ENCODE measurements around the gene FNTB. TPM values are rescaled to one million over a fixed set of nuclear protein-coding genes. Genes with fewer than 3 reads are reported as not detected.

Gene FNTB
- total and polyA plus RNA-seq, 2 of the 8 experiments (the other 6 are each of a cell fraction or from before 2014, with no cell fraction given): 16.0 to 20.7 TPM

GRCh38 chr14:65072937-65073336 lies 86.2 kb downstream of the FNTB start:
- no peak overlapping the region for H4K8ac ChIP-seq (ENCODE audit: extremely low read depth, insufficient read depth, low read length)
- no peak overlapping the region for H3K9ac ChIP-seq (replicated peaks in 1 of 4; ENCODE audit: extremely low read depth in 1 of 4, low read depth in 3 of 4, low read length in 3 of 4)
- H4K91ac ChIP-seq (replicated peaks; ENCODE audit: insufficient read length, low read length): no peak overlapping the region
- no peak overlapping the region for H2BK120ac ChIP-seq (replicated peaks; ENCODE audit: low read depth, low read length)
- H3K56ac ChIP-seq (replicated peaks; ENCODE audit: insufficient read length, low read depth, low read length): no peak overlapping the region
- peaks cover 5 to 10% of the 10 kb centered on the region in 2 experiments for H4K20me1 ChIP-seq (replicated peaks in 1 of 2; ENCODE audit: control insufficient read depth in 1 of 2, insufficient read depth in 2 of 2, low read length in 2 of 2)
- no peak overlapping the region for H3K4me2 ChIP-seq (ENCODE audit: insufficient read depth in 1 of 2, low read depth in 2 of 2, low read length in 2 of 2)
- H3K23me2 ChIP-seq (ENCODE audit: low read depth, low read length): no peaks in the 10 kb centered on the region
- H4K5ac ChIP-seq (ENCODE audit: insufficient read length, low read depth, low read length): no peak overlapping the region
- H3K4me3 ChIP-seq (ENCODE audit: extremely low read depth in 1 of 4, insufficient read depth in 2 of 4, low read depth in 3 of 4, low read length in 4 of 4): no peak overlapping the region
- no peak overlapping the region for H2BK15ac ChIP-seq (ENCODE audit: low read length)
- DNase-seq (ENCODE audit: low read depth in 1 of 2, low spot score in 2 of 2) (no peak), FAIRE-seq (no peak)
- H3K36me3 ChIP-seq (ENCODE audit: control insufficient read depth in 2 of 4, insufficient read depth in 4 of 4, low read length in 3 of 4): peaks cover 5 to 25% (median 17%) of the 10 kb centered on the region in 4 experiments; a peak in 7 of 8 replicates
- POLR2A ChIA-PET (ENCODE audit: partially characterized antibody): interaction anchor here (0.7 kb wide), 1 partner anchor 17 kb away, joined by 3 read pairs; no protein-coding TSS in a partner anchor
- no peak overlapping the region for H2BK20ac ChIP-seq (ENCODE audit: low read length)
- no peak overlapping the region for H3K14ac ChIP-seq (ENCODE audit: insufficient read length)
- H3K4ac ChIP-seq (replicated peaks; ENCODE audit: insufficient read length, low read depth, low read length): no peak overlapping the region
- no peak overlapping the region for H3K18ac ChIP-seq (ENCODE audit: extremely low read depth, low read length)
- no peaks in the 10 kb centered on the region for H3K9me3 ChIP-seq (ENCODE audit: insufficient read depth in 2 of 2, low read depth in 1 of 2, low read length in 1 of 2)
- H2BK5ac ChIP-seq (ENCODE audit: low read depth, low read length): no peak overlapping the region
- WGBS, 2 experiments (ENCODE audit: extremely low coverage in 1 of 2, insufficient coverage in 1 of 2, insufficient read length in 1 of 2, insufficient replicate concordance in 2 of 2, low coverage in 1 of 2, low lambda C conversion rate in 2 of 2, missing lambda C conversion rate in 1 of 2): 82% methylated on average over 1 of the region's 1 CpG; no CpG with 5 or more reads in 1 of the 2 experiments
- TF ChIP-seq KDM1A (IDR thresholded peaks at IDR 0.05; ENCODE audit: borderline replicate concordance, low read length): no peak
- TF ChIP-seq SP1 (IDR thresholded peaks at IDR 0.05; ENCODE audit: low read depth, low read length): no peak
- TF ChIP-seq HDAC6 (IDR thresholded peaks at IDR 0.05; ENCODE audit: low read depth, low read length): no peak
- no peak for TF ChIP-seq EGR1 (IDR thresholded peaks at IDR 0.05; ENCODE audit: borderline replicate concordance, low read depth, low read length)
- no peak for TF ChIP-seq RAD21 (IDR thresholded peaks at IDR 0.05 in 1 of 2, conservative IDR thresholded peaks at IDR 0.05 in 1 of 2; ENCODE audit: low read depth in 2 of 2, low read length in 2 of 2)
- no peak for TF ChIP-seq TCF12 (IDR thresholded peaks at IDR 0.05; ENCODE audit: low read depth, low read length)
- TF ChIP-seq KDM5A (IDR thresholded peaks at IDR 0.05; ENCODE audit: low read length): no peak
- no peak for TF ChIP-seq KDM4A (IDR thresholded peaks at IDR 0.05; ENCODE audit: low read depth, low read length, severe bottlenecking)
- no peak for TF ChIP-seq FOSL1 (IDR thresholded peaks at IDR 0.05; ENCODE audit: insufficient read depth, low read depth, low read length)
- no peak for TF ChIP-seq BCL11A (IDR thresholded peaks at IDR 0.05; ENCODE audit: low read depth in 2 of 2, low read length in 2 of 2)
- no peak for TF ChIP-seq SIRT6 (IDR thresholded peaks at IDR 0.05; ENCODE audit: low read length)
- TF ChIP-seq USF2 (IDR thresholded peaks at IDR 0.05; ENCODE audit: low read length): no peak
- no peak for TF ChIP-seq MAX (IDR thresholded peaks at IDR 0.05)
- no peak overlapping the region for H2AK5ac ChIP-seq (ENCODE audit: low read depth, low read length)
- CTCF ChIA-PET (ENCODE audit: partially characterized antibody): interaction anchor here (0.5 to 1.8 kb wide), 3 partner anchors 25 to 1286 kb away, joined by 3 to 4 read pairs (median 3); no protein-coding TSS in a partner anchor
- H3K4me1 ChIP-seq (replicated peaks in 1 of 4; ENCODE audit: control insufficient read depth in 3 of 4, insufficient read depth in 4 of 4, low read length in 3 of 4): no peaks in the 10 kb centered on the region
- H3K79me2 ChIP-seq (ENCODE audit: control insufficient read depth in 1 of 2, insufficient read depth in 2 of 2, low read length in 2 of 2): no peaks in the 10 kb centered on the region
- peaks cover 7% of the 10 kb centered on the region; the same call in 1 of the 2 replicates for H3K79me1 ChIP-seq (ENCODE audit: low read depth, low read length)
- H2BK12ac ChIP-seq (ENCODE audit: low read depth, low read length): no peak overlapping the region
- no peak overlapping the region for H3K27ac ChIP-seq (ENCODE audit: low read depth, low read length)
- H3K27me3 ChIP-seq (replicated peaks in 1 of 4; ENCODE audit: control insufficient read depth in 3 of 4, extremely low read depth in 1 of 4, insufficient read depth in 3 of 4, low read length in 3 of 4): no peaks in the 10 kb centered on the region
- no peak overlapping the region for H3K23ac ChIP-seq (ENCODE audit: insufficient read length)
- H2AFZ ChIP-seq (ENCODE audit: low read length): no peak overlapping the region
